B cell (primary cell): ENCODE results near the gene IL22RA2. TPM values are rescaled to one million over a fixed set of nuclear protein-coding genes. Genes with fewer than 3 reads are reported as not detected.

Source experiments
- ATAC-seq: fragments of 200-7000 bp; cut with Tn5 transposase; one replicate; pipeline ENCODE4 v1.10.0; 2021; ENCODE audit warnings: low read depth, mild to moderate bottlenecking, moderate number of reproducible peaks, moderate library complexity
- CTCF ChIA-PET: fragments of 350-600 bp; sonication (Branson Sonifier 250); formaldehyde crosslinking; loops from one replicate; lab custom pipeline; 2021; ENCODE audit warnings: antibody characterized with exemption, inconsistent platforms; lab: Charles Lee
- POLR2A ChIA-PET: fragments of 350-600 bp; sonication (Branson Sonifier 250); formaldehyde crosslinking; loops from one replicate; lab custom pipeline; 2021; ENCODE audit warnings: antibody characterized with exemption; lab: Charles Lee
- DNase-seq: peaks from one replicate; pipeline ENCODE4 v3.0.0; 2013
- H2AFZ ChIP-seq: 2 replicates; pipeline ENCODE4 v1.6.1; 2012; ENCODE audit warnings: mild to moderate bottlenecking, low read depth, low read length; ENCODE audit not compliant: insufficient read depth, poor library complexity, severe bottlenecking
- H3K27ac ChIP-seq, 2 donors: 1 replicate in 1 of 2; 2 replicates in 1 of 2; pipeline ENCODE4 v1.5.1; 2012 to 2013; ENCODE audit warnings: low read length in 2 of 2, mild to moderate bottlenecking in 2 of 2, moderate library complexity in 1 of 2
- H3K27me3 ChIP-seq, 4 experiments: fragments of 200-600 bp in 1 of 4; sonication (generic) in 1 of 4; replicated peaks in 1 of 4; 1 replicate in 2 of 4; 2 replicates in 2 of 4; pipeline versions ENCODE4 v1.6.1 to v1.7.0; 2013 to 2016; ENCODE audit warnings: low read length in 3 of 4, mild to moderate bottlenecking in 2 of 4, mixed read lengths in 1 of 4, moderate library complexity in 1 of 4; ENCODE audit not compliant: insufficient read depth in 4 of 4, control insufficient read depth in 3 of 4; ENCODE audit errors: control extremely low read depth in 1 of 4
- H3K36me3 ChIP-seq, 2 experiments: replicated peaks in 1 of 2; 1 replicate in 1 of 2; 2 replicates in 1 of 2; pipeline versions ENCODE4 v1.6.1 to v1.7.1; 2013; ENCODE audit warnings: low read length in 1 of 2; ENCODE audit not compliant: insufficient read depth in 2 of 2, control insufficient read depth in 1 of 2; ENCODE audit errors: control extremely low read depth in 1 of 2, extremely low read depth in 1 of 2
- H3K4me1 ChIP-seq, 2 donors: fragments of 200-600 bp in 1 of 2; sonication (generic) in 1 of 2; 1 replicate in 1 of 2; 2 replicates in 1 of 2; pipeline versions ENCODE4 v1.5.1 to v1.6.1; 2013 to 2017; ENCODE audit warnings: low read length in 2 of 2; ENCODE audit not compliant: control insufficient read depth in 2 of 2, insufficient read depth in 2 of 2
- H3K4me2 ChIP-seq: replicated peaks from 2 replicates; pipeline ENCODE3; 2012; ENCODE audit warnings: mild to moderate bottlenecking, low read depth, low read length; ENCODE audit not compliant: poor library complexity, severe bottlenecking
- H3K4me3 ChIP-seq, 5 experiments: fragments of 200-600 bp in 1 of 5; sonication (generic) in 1 of 5; 1 replicate in 3 of 5; 2 replicates in 2 of 5; pipeline versions ENCODE4 v1.5.1 to v1.7.0; 2011 to 2016; ENCODE audit warnings: low read length in 4 of 5, mild to moderate bottlenecking in 4 of 5, low read depth in 2 of 5, control low read depth in 1 of 5, moderate library complexity in 1 of 5; ENCODE audit not compliant: insufficient read depth in 1 of 5; ENCODE audit errors: control extremely low read depth in 1 of 5, extremely low read depth in 1 of 5
- H3K79me2 ChIP-seq: fragments of 200-600 bp; sonication (generic); one replicate; pipeline ENCODE4 v1.6.0; 2016; ENCODE audit warnings: low read length; ENCODE audit not compliant: control insufficient read depth, insufficient read depth
- H3K9ac ChIP-seq: fragments of 200-600 bp; sonication (generic); 2 replicates; pipeline ENCODE4 v1.6.1; 2017; ENCODE audit warnings: mild to moderate bottlenecking, low read length, moderate library complexity
- H3K9me3 ChIP-seq, 3 donors: one replicate each; pipeline versions ENCODE4 v1.6.1 to v1.7.1; 2013; ENCODE audit warnings: low read length in 2 of 3; ENCODE audit not compliant: control insufficient read depth in 2 of 3, insufficient read depth in 1 of 3; ENCODE audit errors: control extremely low read depth in 1 of 3
- H4K20me1 ChIP-seq: 2 replicates; pipeline ENCODE4 v1.6.0; 2012; ENCODE audit warnings: mild to moderate bottlenecking, low read length; ENCODE audit not compliant: insufficient read depth, control insufficient read depth, poor library complexity, severe bottlenecking
- H3K27ac Mint-ChIP-seq: one replicate; pipeline ENCODE4 v1.8.0; 2021; ENCODE audit warnings: mixed read lengths
- H3K27me3 Mint-ChIP-seq: one replicate; pipeline ENCODE4 v1.8.0; 2021; ENCODE audit warnings: mixed read lengths
- H3K4me1 Mint-ChIP-seq: one replicate; pipeline ENCODE4 v1.8.0; 2021; ENCODE audit warnings: mixed read lengths
- H3K4me3 Mint-ChIP-seq: one replicate; pipeline ENCODE4 v1.8.0; 2021; ENCODE audit warnings: mixed read lengths
- H3K9me3 Mint-ChIP-seq: one replicate; pipeline ENCODE4 v1.8.0; 2022; ENCODE audit warnings: mixed read lengths; ENCODE audit not compliant: insufficient read depth
- EZH2 ChIP-seq: IDR thresholded peaks from 2 replicates; pipeline ENCODE4 v1.6.1; 2012; ENCODE audit warnings: borderline replicate concordance, low read depth, mild to moderate bottlenecking, moderate library complexity, low read length; ENCODE audit not compliant: insufficient read depth, poor library complexity, severe bottlenecking
- WGBS: methylation state at CpG from one replicate; pipeline ENCODE4 v1.1.5; 2013; ENCODE audit warnings: missing lambda C conversion rate; ENCODE audit not compliant: insufficient coverage; 5-methylcytosine and 5-hydroxymethylcytosine counted together
- intact Hi-C: fragments of 100-400 bp; cut with micrococcal nuclease; formaldehyde crosslinking; loops from one replicate; pipeline ENCODE4 v1.10.0; 2022
- polyA plus RNA-seq: library from polyadenylated mRNA; depleted of rRNA; stranded (reverse); fragments of >200 nt; gene quantifications from 2 replicates; pipeline ENCODE4 v1.2.3, GENCODE V29; 2012
- total RNA-seq, 2 donors: library from RNA; stranded (reverse); fragments of 120-200 nt in 1 of 2; gene quantifications; 1 replicate in 1 of 2; 2 replicates in 1 of 2; pipeline versions ENCODE4 v1.2.3 to v1.2.4, GENCODE V29; 2013 to 2022
- TF ChIP-seq, protein P1 (sequence below): fragments of 200-600 bp; IDR thresholded peaks from one replicate; pipeline ENCODE4 v1.8.0; 2022; ENCODE audit warnings: antibody characterized with exemption, mild to moderate bottlenecking

IL22RA2 gene
- total and polyA plus RNA-seq, 2 donors (not counting 1 experiment from before 2014, with no cell fraction given), result not detected

DNA sequence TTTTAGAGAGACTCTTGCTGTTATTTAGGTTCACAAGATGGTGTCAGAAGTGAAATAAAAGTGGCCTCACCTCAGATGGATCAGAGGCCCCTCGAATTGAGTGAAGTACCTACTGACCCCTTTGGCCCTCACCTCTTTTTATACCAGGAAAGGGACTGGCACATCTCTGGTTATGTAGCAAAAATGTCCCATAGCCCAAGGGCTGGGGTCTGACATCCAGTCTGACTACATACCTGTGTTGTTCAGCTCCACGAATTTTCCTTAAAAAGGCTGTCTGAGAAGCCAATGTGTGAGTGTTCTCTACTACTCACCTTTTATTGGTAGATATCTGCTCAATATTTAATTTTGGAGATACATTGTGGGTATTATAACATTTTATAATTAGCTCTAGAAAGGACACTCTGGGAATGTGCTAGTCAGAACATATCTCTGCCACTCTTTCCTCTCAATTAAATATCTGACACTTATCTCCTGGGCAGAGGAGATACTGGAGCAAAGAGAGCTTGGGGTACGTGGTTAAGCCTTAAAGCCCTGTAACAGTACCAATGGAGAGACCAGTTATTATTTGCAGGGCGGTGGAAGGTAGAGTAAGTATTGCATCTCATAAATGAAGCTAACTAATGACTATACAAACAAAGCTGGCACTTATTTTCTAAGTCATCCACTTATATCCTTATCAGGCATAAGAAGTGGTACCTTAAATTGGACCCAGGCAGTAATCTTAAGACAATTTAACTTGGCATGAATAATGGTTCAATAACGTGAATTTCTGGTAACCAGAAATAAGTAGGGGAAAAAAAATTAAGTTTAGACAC is 20.0 kb upstream of the IL22RA2 start:
- no peaks in the 10 kb centered on the region for H4K20me1 ChIP-seq
- ATAC-seq (no peak), DNase-seq (no peak)
- intact Hi-C loops, result no loop called here
- Mint-ChIP-seq H3K27ac (no peak overlapping the region), H3K4me1 (peaks cover 17% of the 10 kb centered on the region), H3K9me3 (no peaks in the 10 kb centered on the region), H3K27me3 (no peaks in the 10 kb centered on the region), H3K4me3 (no peak overlapping the region)
- POLR2A ChIA-PET, result interaction anchor here (0.7 kb wide), 1 partner anchor 121 kb away, joined by 3 read pairs; no protein-coding TSS in a partner anchor
- peaks cover 4 to 8% (median 4%) of the 10 kb centered on the region in 3 donors for H3K9me3 ChIP-seq
- CTCF ChIA-PET, result interaction anchor here (0.6 to 1.2 kb wide), 2 partner anchors 27 to 99 kb away, joined by 3 read pairs; no protein-coding TSS in a partner anchor
- no peak overlapping the region for H2AFZ ChIP-seq
- no peak overlapping the region for H3K4me3 ChIP-seq
- H3K4me1 ChIP-seq, result peaks cover 2 to 8% of the 10 kb centered on the region in 2 donors
- H3K4me2 ChIP-seq, result no peak overlapping the region
- no peak overlapping the region for H3K27ac ChIP-seq
- peaks cover 8 to 13% of the 10 kb centered on the region in 2 experiments for H3K36me3 ChIP-seq
- H3K27me3 ChIP-seq, result no peaks in the 10 kb centered on the region
- no peak for TF ChIP-seq EZH2
- TF ChIP-seq, protein P1, sequence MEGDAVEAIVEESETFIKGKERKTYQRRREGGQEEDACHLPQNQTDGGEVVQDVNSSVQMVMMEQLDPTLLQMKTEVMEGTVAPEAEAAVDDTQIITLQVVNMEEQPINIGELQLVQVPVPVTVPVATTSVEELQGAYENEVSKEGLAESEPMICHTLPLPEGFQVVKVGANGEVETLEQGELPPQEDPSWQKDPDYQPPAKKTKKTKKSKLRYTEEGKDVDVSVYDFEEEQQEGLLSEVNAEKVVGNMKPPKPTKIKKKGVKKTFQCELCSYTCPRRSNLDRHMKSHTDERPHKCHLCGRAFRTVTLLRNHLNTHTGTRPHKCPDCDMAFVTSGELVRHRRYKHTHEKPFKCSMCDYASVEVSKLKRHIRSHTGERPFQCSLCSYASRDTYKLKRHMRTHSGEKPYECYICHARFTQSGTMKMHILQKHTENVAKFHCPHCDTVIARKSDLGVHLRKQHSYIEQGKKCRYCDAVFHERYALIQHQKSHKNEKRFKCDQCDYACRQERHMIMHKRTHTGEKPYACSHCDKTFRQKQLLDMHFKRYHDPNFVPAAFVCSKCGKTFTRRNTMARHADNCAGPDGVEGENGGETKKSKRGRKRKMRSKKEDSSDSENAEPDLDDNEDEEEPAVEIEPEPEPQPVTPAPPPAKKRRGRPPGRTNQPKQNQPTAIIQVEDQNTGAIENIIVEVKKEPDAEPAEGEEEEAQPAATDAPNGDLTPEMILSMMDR, result no peak
- no peaks in the 10 kb centered on the region for H3K79me2 ChIP-seq
- no peak overlapping the region for H3K9ac ChIP-seq
- 87% methylated on average over 3 of the region's 5 CpGs for WGBS

GRCh38 chr6:137192821-137193220 is 19.4 kb upstream of the IL22RA2 start:
- Histone ChIP-seq H3K4me1 (peaks cover 2 to 8% of the 10 kb centered on the region in 2 donors), H3K4me3 (no peak overlapping the region), H2AFZ (no peak overlapping the region), H4K20me1 (no peaks in the 10 kb centered on the region), H3K9me3 (peaks cover 5 to 12% (median 5%) of the 10 kb centered on the region in 3 donors), H3K27me3 (no peaks in the 10 kb centered on the region), H3K36me3 (peaks cover 3 to 6% of the 10 kb centered on the region in 2 experiments), H3K9ac (no peak overlapping the region), H3K79me2 (no peaks in the 10 kb centered on the region), H3K4me2 (no peak overlapping the region), H3K27ac (no peak overlapping the region)
- peaks cover 2% of the 10 kb centered on the region for H3K9me3 Mint-ChIP-seq
- TF ChIP-seq, protein P1, result no peak
- TF ChIP-seq EZH2, result no peak
- H3K4me1 Mint-ChIP-seq, result peaks cover 15% of the 10 kb centered on the region
- no peak overlapping the region for H3K27ac Mint-ChIP-seq
- ChIA-PET CTCF (interaction anchor here (1.2 kb wide), 1 partner anchor 99 kb away, joined by 3 read pairs; no protein-coding TSS in a partner anchor), POLR2A (no interaction called here)
- no peak overlapping the region for H3K4me3 Mint-ChIP-seq
- no peak for DNase-seq
- no peak for ATAC-seq
- intact Hi-C loops, result no loop called here
- WGBS, result no CpG with 5 or more reads among the region's 4 CpGs
- no peaks in the 10 kb centered on the region for H3K27me3 Mint-ChIP-seq
